NT2/D1 (cell line): Measurements from ENCODE around the gene CABP4.
A peak's percentile ranks its signal among the peaks of the same experiment; 100 is the strongest.
"Not testable (repeated sequence)": the region's sequence is repeated elsewhere in the genome, so short reads cannot be mapped to it uniquely, and the experiment has no call there.

Source experiments
- DNase-seq: peaks from one replicate; pipeline ENCODE4 v3.0.0-alpha.2; 2011; ENCODE audit warnings: low read depth, low spot score
- H3K27me3 ChIP-seq: 2 replicates; pipeline ENCODE4 v1.6.0; 2011; ENCODE audit warnings: mild to moderate bottlenecking; ENCODE audit not compliant: insufficient read length, insufficient read depth
- H3K36me3 ChIP-seq: 2 replicates; pipeline ENCODE4 v1.6.1; 2011; ENCODE audit warnings: mild to moderate bottlenecking, low read length, mixed read lengths; ENCODE audit not compliant: insufficient read depth, insufficient read length
- H3K4me1 ChIP-seq: 2 replicates; pipeline ENCODE4 v1.5.1; 2011; ENCODE audit not compliant: insufficient read depth, insufficient read length
- H3K4me3 ChIP-seq: 2 replicates; pipeline ENCODE4 v1.5.1; 2011; ENCODE audit warnings: low read depth; ENCODE audit not compliant: insufficient read length
- H3K9ac ChIP-seq: 2 replicates; pipeline ENCODE4 v1.6.0; 2011; ENCODE audit warnings: low read depth; ENCODE audit not compliant: insufficient read length
- H3K9me3 ChIP-seq: 2 replicates; pipeline ENCODE4 v1.5.1; 2011; ENCODE audit warnings: mild to moderate bottlenecking, low read length; ENCODE audit not compliant: insufficient read depth
- SUZ12 ChIP-seq: IDR thresholded peaks from 2 replicates; pipeline ENCODE4 v1.6.1; 2011; ENCODE audit not compliant: insufficient read length, insufficient read depth; ENCODE audit errors: extremely low read depth
- YY1 ChIP-seq: IDR thresholded peaks from 2 replicates; pipeline ENCODE4 v1.6.1; 2011; ENCODE audit not compliant: insufficient read length, insufficient read depth
- ZNF274 ChIP-seq: IDR thresholded peaks from 2 replicates; pipeline ENCODE4 v1.6.1; 2011; ENCODE audit warnings: mild to moderate bottlenecking, low read depth, low read length

Gene CABP4

DNA sequence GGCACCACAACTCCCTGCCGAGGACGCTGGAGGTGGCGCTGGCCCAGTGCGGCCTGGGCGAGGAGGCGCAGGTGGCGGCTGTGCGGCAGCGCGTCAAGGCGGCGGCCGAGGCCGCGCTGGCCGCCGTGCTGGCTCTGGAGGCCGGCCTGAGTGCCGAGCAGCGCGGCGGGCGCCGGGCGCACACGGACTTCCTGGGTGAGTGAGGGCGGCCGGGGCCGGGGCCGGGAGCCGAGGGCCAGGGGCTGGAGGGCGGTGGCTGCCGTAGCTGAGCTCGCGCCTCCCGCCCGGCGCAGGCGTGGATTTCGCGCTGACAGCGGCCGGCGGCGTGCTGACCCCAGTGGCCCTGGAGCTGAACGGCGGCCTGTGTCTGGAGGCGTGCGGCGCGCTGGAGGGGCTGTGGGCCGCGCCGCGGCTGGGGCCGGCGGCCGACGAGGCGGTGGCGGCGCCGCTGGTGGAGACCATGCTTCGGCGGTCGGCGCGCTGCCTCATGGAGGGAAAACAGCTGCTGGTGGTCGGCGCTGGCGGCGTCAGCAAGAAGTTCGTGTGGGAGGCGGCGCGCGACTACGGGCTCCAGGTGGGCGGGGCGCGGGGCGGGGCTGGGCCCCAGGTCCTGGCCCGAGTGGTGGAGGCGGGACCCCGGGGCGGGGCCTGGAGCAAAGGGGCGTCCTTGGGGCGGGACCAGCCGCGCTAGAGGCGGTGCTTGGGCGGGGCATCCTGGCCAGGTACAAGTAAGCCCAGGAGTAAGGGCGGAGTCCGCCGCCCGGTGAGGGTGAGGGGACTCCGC, 34.3 kb upstream of the CABP4 start:
- H3K9ac ChIP-seq, result peak overlapping the region; percentile 93
- peak; percentile 93 for DNase-seq

DNA sequence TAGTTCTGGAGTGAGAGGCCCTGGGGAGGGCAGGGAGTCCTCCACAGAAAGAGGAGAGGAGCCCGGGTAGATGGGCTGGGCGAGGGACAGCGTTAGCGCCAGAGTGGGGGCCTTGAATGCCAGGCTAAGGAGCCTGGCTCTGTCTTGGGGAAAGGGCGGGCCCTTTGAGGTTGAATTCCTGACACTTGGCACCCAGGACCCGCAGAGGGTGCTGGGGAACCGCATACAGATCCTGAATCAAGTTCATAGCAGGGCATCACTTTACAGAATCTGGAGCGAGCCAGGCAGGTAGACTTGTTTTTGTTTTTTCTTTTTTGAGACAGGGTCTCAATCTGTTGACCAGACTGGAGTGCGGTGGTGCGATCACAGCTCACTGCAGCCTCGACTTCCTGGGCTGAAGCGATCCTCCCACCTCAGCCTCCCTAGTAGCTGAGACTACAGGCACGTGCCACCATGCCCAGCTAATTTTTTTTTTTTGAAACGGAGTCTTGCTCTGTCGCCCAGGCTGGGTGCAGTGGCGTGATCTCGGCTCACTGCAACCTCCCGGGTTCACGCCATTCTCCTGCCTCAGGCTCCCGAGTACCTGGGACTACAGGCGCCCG, 33.6 kb upstream of the CABP4 start:
- TF ChIP-seq YY1 (no peak), ZNF274 (no peak), SUZ12 (no peak)
- Histone ChIP-seq H3K9me3 (no peaks in the 10 kb centered on the region), H3K36me3 (peaks cover 2% of the 10 kb centered on the region), H3K27me3 (peaks cover 16% of the 10 kb centered on the region), H3K4me3 (peak overlapping the region; percentile 21), H3K4me1 (peaks cover 45% of the 10 kb centered on the region), H3K9ac (peak overlapping the region; percentile 39)
- DNase-seq, result no peak

More for the DNA sequence above, 34.3 kb upstream of the CABP4 start:
- TF ChIP-seq SUZ12 (no peak), YY1 (no peak), ZNF274 (no peak)
- Histone ChIP-seq H3K36me3 (peaks cover 2% of the 10 kb centered on the region), H3K9me3 (no peaks in the 10 kb centered on the region), H3K27me3 (peaks cover 16% of the 10 kb centered on the region), H3K4me3 (peak overlapping the region; percentile 66), H3K4me1 (peaks cover 52% of the 10 kb centered on the region)

DNA sequence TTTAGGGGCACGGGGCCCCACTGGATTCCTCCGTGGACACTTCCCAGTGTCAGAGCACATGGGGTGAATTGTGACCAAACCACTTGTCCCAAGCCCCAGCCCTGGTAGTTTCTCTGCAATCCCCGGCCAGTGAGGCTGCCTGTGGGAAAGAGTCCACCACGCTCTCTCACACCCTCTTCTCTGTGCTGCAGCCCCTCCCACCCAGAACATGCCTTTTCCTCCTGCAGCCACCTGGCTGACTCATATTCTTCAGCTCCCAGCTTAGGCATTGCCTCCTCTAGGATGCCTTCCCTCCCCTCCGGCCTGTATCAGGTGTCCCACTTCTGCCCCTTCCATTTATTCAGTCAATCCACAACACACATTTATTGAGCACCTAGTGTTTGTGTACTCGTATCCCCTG, 32.3 kb upstream of the CABP4 start:
- peaks cover 16% of the 10 kb centered on the region for H3K27me3 ChIP-seq
- H3K4me3 ChIP-seq, result no peak overlapping the region
- no peaks in the 10 kb centered on the region for H3K9me3 ChIP-seq
- DNase-seq, result no peak
- peak overlapping the region; percentile 37 for H3K9ac ChIP-seq
- H3K36me3 ChIP-seq, result peaks cover 2% of the 10 kb centered on the region
- TF ChIP-seq ZNF274 (no peak), SUZ12 (no peak), YY1 (no peak)
- peaks cover 40% of the 10 kb centered on the region for H3K4me1 ChIP-seq

DNA sequence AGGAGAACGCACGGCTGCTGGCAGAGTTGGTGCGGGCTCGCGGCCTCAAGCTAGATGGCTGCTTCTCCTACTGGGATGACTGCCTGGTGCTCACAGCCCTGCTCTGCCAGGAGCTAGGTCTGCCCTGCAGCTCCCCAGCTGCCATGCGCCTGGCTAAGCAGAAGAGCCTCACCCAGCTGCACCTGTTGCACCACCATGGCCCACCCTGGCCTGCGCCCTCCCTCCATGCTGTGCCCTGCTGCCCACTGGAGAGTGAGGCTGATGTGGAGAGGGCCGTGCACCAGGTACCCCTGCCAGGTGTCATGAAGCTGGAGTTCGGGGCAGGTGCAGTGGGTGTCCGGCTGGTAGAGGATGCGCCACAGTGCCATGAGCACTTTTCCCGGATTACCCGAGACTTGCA, 31.7 kb upstream of the CABP4 start:
- Histone ChIP-seq H3K4me1 (peaks cover 38% of the 10 kb centered on the region), H3K27me3 (peaks cover 16% of the 10 kb centered on the region), H3K9ac (no peak overlapping the region), H3K9me3 (no peaks in the 10 kb centered on the region), H3K36me3 (peaks cover 2% of the 10 kb centered on the region), H3K4me3 (no peak overlapping the region)
- no peak for TF ChIP-seq SUZ12
- TF ChIP-seq ZNF274, result no peak
- TF ChIP-seq YY1, result no peak
- DNase-seq, result no peak

- no peak for DNase-seq
- TF ChIP-seq YY1 (no peak), ZNF274 (no peak), SUZ12 (no peak)
- H3K9me3 ChIP-seq, result no peaks in the 10 kb centered on the region
- peaks cover 12% of the 10 kb centered on the region for H3K27me3 ChIP-seq
- H3K4me1 ChIP-seq, result peaks cover 37% of the 10 kb centered on the region
- H3K9ac ChIP-seq, result no peak overlapping the region
- no peak overlapping the region for H3K4me3 ChIP-seq
- peaks cover 2% of the 10 kb centered on the region for H3K36me3 ChIP-seq
These were observed 31.1 kb upstream of the CABP4 start for GRCh38 chr11:67423891-67424613.

- not testable (repeated sequence) for H3K27me3 ChIP-seq, H3K9me3 ChIP-seq, DNase-seq
- Histone ChIP-seq H3K9ac (peak overlapping the region; percentile 98), H3K36me3 (peaks cover 34% of the 10 kb centered on the region), H3K4me3 (peak overlapping the region; percentile 99), H3K4me1 (peaks cover 26% of the 10 kb centered on the region)
These were observed 27.7 kb upstream of the CABP4 start for GRCh38 chr11:67427364-67427859.

GRCh38 chr11:67428052-67429001, 26.8 kb upstream of the CABP4 start, which contains the start of gene RPS6KB2:
Gene RPS6KB2 (plus strand): TSS chr11:67428494. CDS start chr11:67428546, 52 bp downstream.
- no peak for TF ChIP-seq SUZ12
- TF ChIP-seq YY1, result peak; percentile 99
- TF ChIP-seq ZNF274, result no peak
- Histone ChIP-seq H3K9me3 (no peaks in the 10 kb centered on the region), H3K4me3 (peak within 1 kb of the TSS; percentile 99), H3K9ac (peak within 1 kb of the TSS; percentile 98), H3K36me3 (peaks cover 43% of the 10 kb centered on the region), H3K27me3 (no peaks in the 10 kb centered on the region), H3K4me1 (peaks cover 20% of the 10 kb centered on the region)
- DNase-seq, result peak; percentile 99
